ENCODE measurements around the gene ANKRD12.

DNA sequence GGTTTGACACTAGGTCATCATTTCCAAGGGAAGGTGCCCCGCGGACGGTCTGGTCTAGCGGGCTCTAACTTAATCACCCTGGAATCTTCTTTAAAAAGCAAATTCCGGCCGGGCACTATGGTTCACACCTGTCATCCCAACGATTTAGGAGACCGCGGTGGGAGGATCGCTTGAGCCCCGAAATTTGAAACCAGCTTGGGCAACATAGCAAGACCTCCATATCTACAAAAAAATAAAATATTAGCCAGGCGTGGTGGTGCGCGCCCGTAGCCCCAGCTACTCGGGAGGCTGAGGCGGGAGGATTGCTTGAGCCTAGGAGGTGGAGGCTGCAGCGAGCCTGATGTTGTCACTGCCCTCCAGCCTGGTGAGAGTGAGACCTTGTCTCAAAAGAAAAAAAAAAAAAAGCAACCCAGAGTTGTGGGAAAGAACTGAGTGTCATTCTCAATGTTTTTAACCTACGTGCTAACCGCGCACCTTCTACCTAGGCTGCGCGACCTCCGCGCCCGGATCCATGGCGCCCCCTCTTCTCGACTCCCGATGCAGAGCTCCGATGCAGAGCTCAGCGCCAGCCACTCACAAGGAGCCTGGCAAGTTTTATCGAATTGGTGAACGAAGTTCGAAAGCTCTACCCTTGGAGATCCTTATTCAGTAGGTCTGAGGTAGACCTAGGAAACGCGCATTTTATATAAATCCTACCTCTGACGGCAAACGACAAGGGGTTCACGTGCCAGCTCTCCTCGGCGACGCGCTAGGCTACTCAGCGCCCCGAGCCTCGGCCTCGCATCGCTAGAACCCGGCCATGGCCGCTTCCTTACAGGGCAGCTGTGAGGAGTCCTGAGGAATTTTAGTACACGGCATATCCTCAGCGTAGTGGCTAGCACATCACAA is 197.1 kb downstream of the ANKRD12 start:
- TF ChIP-seq CTCF (IDR thresholded peaks at IDR 0.05) (no peak), EP300 (IDR thresholded peaks at IDR 0.05) (no peak)
